Small intestine (tissue), 7 donors: ENCODE measurements around the gene PAPSS1. TPM values are rescaled to one million over a fixed set of nuclear protein-coding genes. Genes with fewer than 3 reads are reported as not detected.
"Not testable (repeated sequence)": the region's sequence is repeated elsewhere in the genome, so short reads cannot be mapped to it uniquely, and the experiment has no call there.

Experiments used
- DNase-seq, 2 donors: peaks; one replicate each; pipeline versions ENCODE4 v3.0.0 to v3.0.0-alpha.2; 2013
- FAIRE-seq: peaks from 2 replicates; lab custom pipeline; 2012; peaks lifted over from hg19 to GRCh38; lab: Jason Lieb, UNC
- H3K27ac ChIP-seq, 3 donors: one replicate each; pipeline ENCODE4 v1.5.1; 2013; ENCODE audit warnings: low read length in 2 of 3, mild to moderate bottlenecking in 2 of 3, control low read depth in 1 of 3, inconsistent platforms in 1 of 3, low read depth in 1 of 3, moderate library complexity in 1 of 3
- H3K27me3 ChIP-seq, 3 donors: one replicate each; pipeline ENCODE4 v1.6.1; 2013; ENCODE audit warnings: low read length in 3 of 3, inconsistent platforms in 1 of 3; ENCODE audit not compliant: control insufficient read depth in 3 of 3, insufficient read depth in 3 of 3
- H3K36me3 ChIP-seq, 3 donors: one replicate each; pipeline ENCODE4 v1.6.1; 2013; ENCODE audit warnings: low read length in 3 of 3, inconsistent platforms in 1 of 3, low read depth in 1 of 3, mild to moderate bottlenecking in 1 of 3, moderate library complexity in 1 of 3; ENCODE audit not compliant: control insufficient read depth in 3 of 3, insufficient read depth in 2 of 3
- H3K4me1 ChIP-seq, 3 donors: one replicate each; pipeline ENCODE4 v1.6.1; 2013; ENCODE audit warnings: low read length in 2 of 3, inconsistent platforms in 1 of 3, low read depth in 1 of 3, mild to moderate bottlenecking in 1 of 3, moderate library complexity in 1 of 3; ENCODE audit not compliant: control insufficient read depth in 3 of 3, insufficient read depth in 2 of 3
- H3K4me3 ChIP-seq, 3 donors: one replicate each; pipeline ENCODE4 v1.5.1; 2013; ENCODE audit warnings: low read length in 3 of 3, control low read depth in 1 of 3, inconsistent platforms in 1 of 3, low read depth in 1 of 3, mild to moderate bottlenecking in 1 of 3, moderate library complexity in 1 of 3
- H3K9me3 ChIP-seq, 2 donors: one replicate each; pipeline ENCODE4 v1.6.1; 2013; ENCODE audit warnings: low read depth in 1 of 2, low read length in 1 of 2; ENCODE audit not compliant: control insufficient read depth in 2 of 2, insufficient read depth in 1 of 2
- WGBS, 3 donors: extraction: QIAGEN DNeasy Blood & Tissue Kit; methylation state at CpG; one replicate each; pipeline ENCODE4 v1.1.7; 2013; 5-methylcytosine and 5-hydroxymethylcytosine counted together
- polyA plus RNA-seq, 4 donors: library from polyadenylated mRNA; stranded (reverse) in 3 of 4; unstranded in 1 of 4; fragments of 200-250 nt in 3 of 4; fragments of 120-200 nt in 1 of 4; gene quantifications; one replicate each; pipeline versions ENCODE4 v1.2.1 to v1.2.3, GENCODE V29; 2013
- donor health status: healthy with polysubstance abuse.
- donor health status: control.
- donor health status: control.
- donor health status: Bipolar disorder and iron deficiency.
- donor health status: healthy.

PAPSS1 gene
- polyA plus RNA-seq, 4 donors = 15.4 to 45.0 (median 21.8) TPM

- FAIRE-seq = no peak
These were observed 55.0 kb downstream of the PAPSS1 start for GRCh38 chr4:107665001-107665400.

GRCh38 chr4:107658400-107659336 lies 61.4 kb downstream of the PAPSS1 start:
- Histone ChIP-seq H3K4me3 (no peak overlapping the region), H3K36me3 (peaks cover 0 to 11% (median 2%) of the 10 kb centered on the region in 3 donors), H3K27me3 (no peaks in the 10 kb centered on the region), H3K27ac (no peak overlapping the region), H3K9me3 (no peaks in the 10 kb centered on the region), H3K4me1 (no peaks in the 10 kb centered on the region)
- DNase-seq (no peak), FAIRE-seq (no peak)
- WGBS, 3 donors = 86 to 93% (median 89%) methylated on average over 4 of the region's 4 CpGs

More at GRCh38 chr4:107665001-107665400, 55.0 kb downstream of the PAPSS1 start:
- Histone ChIP-seq H3K4me3 (no peak overlapping the region), H3K27ac (no peak overlapping the region), H3K9me3 (no peaks in the 10 kb centered on the region), H3K4me1 (no peaks in the 10 kb centered on the region), H3K36me3 (peaks cover 0 to 2% (median 0%) of the 10 kb centered on the region in 3 donors), H3K27me3 (no peaks in the 10 kb centered on the region)
- DNase-seq = no peak
- 75 to 93% (median 90%) methylated on average over 1 of the region's 1 CpG for WGBS, 3 donors

GRCh38 chr4:107655289-107655688 lies 64.7 kb downstream of the PAPSS1 start:
- Histone ChIP-seq H3K9me3 (no peaks in the 10 kb centered on the region), H3K36me3 (peaks cover 2 to 11% (median 3%) of the 10 kb centered on the region in 3 donors), H3K27ac (no peak overlapping the region), H3K4me1 (no peaks in the 10 kb centered on the region), H3K27me3 (no peaks in the 10 kb centered on the region), H3K4me3 (no peak overlapping the region)
- FAIRE-seq (no peak), DNase-seq (no peak)

GRCh38 chr4:107654694-107655093 lies 65.3 kb downstream of the PAPSS1 start:
- no peaks in the 10 kb centered on the region for H3K9me3 ChIP-seq
- FAIRE-seq (no peak), DNase-seq (no peak)
- no peaks in the 10 kb centered on the region for H3K4me1 ChIP-seq
- no peak overlapping the region for H3K4me3 ChIP-seq
- no peaks in the 10 kb centered on the region for H3K27me3 ChIP-seq
- no peak overlapping the region for H3K27ac ChIP-seq
- 83 to 90% (median 85%) methylated on average over 10 of the region's 10 CpGs for whole genome bisulfite sequencing, 3 donors
- H3K36me3 ChIP-seq = peaks cover 2 to 11% (median 3%) of the 10 kb centered on the region in 3 donors

- not testable (repeated sequence) for H3K4me3 ChIP-seq, DNase-seq, FAIRE-seq, H3K27me3 ChIP-seq, H3K27ac ChIP-seq, H3K4me1 ChIP-seq, H3K9me3 ChIP-seq
- WGBS, 3 donors = 81 to 94% (median 82%) methylated on average over 3 of the region's 3 CpGs
- H3K36me3 ChIP-seq = peaks cover 2 to 13% (median 3%) of the 10 kb centered on the region in 3 donors
These were observed 68.6 kb downstream of the PAPSS1 start for GRCh38 chr4:107651408-107651807.

- FAIRE-seq (no peak), DNase-seq (no peak)
These were observed 69.8 kb downstream of the PAPSS1 start for GRCh38 chr4:107650251-107650650.

GRCh38 chr4:107648178-107648991 lies 71.6 kb downstream of the PAPSS1 start:
- Histone ChIP-seq H3K27ac (no peak overlapping the region), H3K27me3 (no peaks in the 10 kb centered on the region), H3K36me3 (peaks cover 1 to 16% (median 3%) of the 10 kb centered on the region in 3 donors), H3K4me3 (no peak overlapping the region), H3K4me1 (no peaks in the 10 kb centered on the region), H3K9me3 (peaks cover 0 to under 1% of the 10 kb centered on the region in 2 donors)
- FAIRE-seq (no peak), DNase-seq (no peak)
- WGBS, 3 donors = 95 to 99% (median 96%) methylated on average over 8 of the region's 8 CpGs

More at GRCh38 chr4:107650251-107650650, 69.8 kb downstream of the PAPSS1 start:
- Histone ChIP-seq H3K27me3 (no peaks in the 10 kb centered on the region), H3K4me1 (no peaks in the 10 kb centered on the region), H3K36me3 (peaks cover 2 to 13% (median 3%) of the 10 kb centered on the region in 3 donors), H3K4me3 (no peak overlapping the region), H3K27ac (no peak overlapping the region), H3K9me3 (no peaks in the 10 kb centered on the region)

- H3K4me3 ChIP-seq = no peak overlapping the region
- peaks cover 0 to 4% of the 10 kb centered on the region in 2 donors for H3K9me3 ChIP-seq
- no peak for DNase-seq
- no peak for FAIRE-seq
- H3K27me3 ChIP-seq = no peaks in the 10 kb centered on the region
- no peak overlapping the region for H3K27ac ChIP-seq
- peaks cover 3 to 20% (median 4%) of the 10 kb centered on the region in 3 donors for H3K36me3 ChIP-seq
- H3K4me1 ChIP-seq = no peaks in the 10 kb centered on the region
- WGBS, 3 donors = 95 to 98% (median 97%) methylated on average over 4 of the region's 4 CpGs
These were observed 72.4 kb downstream of the PAPSS1 start for GRCh38 chr4:107647591-107647990.
